A549 treated with CpdA at 1 μM for 4 hours (cell line): ENCODE data around the gene RLN3. TPM values are rescaled to one million over a fixed set of nuclear protein-coding genes. Genes with fewer than 3 reads are reported as not detected.

Experiments
- total RNA-seq: library from RNA; stranded (reverse); fragments of 200-300 nt; extraction: Qiagen RNA extraction; gene quantifications from 5 replicates; pipeline ENCODE4 v1.2.3, GENCODE V29; 2022; ENCODE audit warnings: low read depth

The RLN3 gene
- not detected in 5 replicates for total RNA-seq

DNA sequence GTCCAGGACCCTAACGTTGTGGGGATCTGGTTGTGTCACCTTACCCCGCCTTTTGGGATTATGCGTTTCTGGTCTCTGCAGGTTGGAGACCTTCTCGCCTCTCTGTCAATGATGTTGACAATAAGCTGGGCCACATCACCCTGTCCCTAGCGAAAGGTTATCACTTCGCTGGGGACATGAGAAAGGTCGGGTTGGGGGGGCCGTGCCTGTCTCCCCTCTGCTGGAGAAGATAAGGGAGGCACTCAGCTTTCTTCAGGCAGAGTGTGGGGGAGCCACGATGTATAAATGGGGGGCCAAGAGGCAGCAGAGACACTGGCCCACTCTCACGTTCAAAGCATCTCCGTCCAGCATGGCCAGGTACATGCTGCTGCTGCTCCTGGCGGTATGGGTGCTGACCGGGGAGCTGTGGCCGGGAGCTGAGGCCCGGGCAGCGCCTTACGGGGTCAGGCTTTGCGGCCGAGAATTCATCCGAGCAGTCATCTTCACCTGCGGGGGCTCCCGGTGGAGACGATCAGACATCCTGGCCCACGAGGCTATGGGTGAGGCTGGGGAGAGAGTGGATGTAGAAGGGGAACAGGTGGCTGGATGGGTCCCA is at the start of gene RLN3:
TSS of gene RLN3 (plus strand) at position 293 of the 595 bp plus-strand sequence. CDS start at position 350, 57 bp downstream.

GRCh38 chr19:14006085-14006765 is 21.7 kb upstream of the RLN3 start, which contains the start of gene RFX1:
Gene RFX1, minus strand, starts transcription at chr19:14006320. Its CDS starts 12,477 bp downstream, at chr19:13993843.

DNA sequence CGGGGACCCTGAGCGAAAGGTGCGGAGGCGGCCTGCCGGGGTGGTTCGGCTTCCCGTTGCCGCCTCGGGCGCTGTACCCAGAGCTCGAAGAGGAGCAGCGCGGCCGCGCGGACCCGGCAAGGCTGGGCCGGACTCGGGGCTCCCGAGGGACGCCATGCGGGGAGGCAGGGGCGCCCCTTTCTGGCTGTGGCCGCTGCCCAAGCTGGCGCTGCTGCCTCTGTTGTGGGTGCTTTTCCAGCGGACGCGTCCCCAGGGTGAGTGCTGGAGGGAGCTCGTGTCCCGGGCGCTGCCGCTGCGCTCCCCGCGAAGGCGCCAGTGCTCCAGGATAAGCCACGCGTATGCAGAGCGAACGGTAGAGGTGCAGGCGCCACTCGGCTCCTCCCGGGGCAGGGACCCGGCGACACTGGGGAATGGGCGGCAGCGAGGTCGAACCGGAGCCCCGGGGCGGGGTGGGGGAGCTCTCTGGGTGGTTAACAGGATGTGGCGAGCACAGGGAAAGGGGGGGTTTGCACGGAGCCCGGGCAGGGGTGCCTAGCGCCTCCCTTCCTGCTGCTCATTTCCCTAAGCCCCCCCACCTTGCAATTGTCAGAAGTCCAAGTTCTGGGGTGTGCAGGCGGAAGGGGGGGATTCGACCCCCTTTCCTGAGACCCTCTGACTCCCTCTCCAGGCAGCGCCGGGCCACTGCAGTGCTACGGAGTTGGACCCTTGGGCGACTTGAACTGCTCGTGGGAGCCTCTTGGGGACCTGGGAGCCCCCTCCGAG is 4.0 kb downstream of the RLN3 start, which contains the start of gene IL27RA:
TSS of gene IL27RA (plus strand) at position 44 of the 762 bp plus-strand sequence. CDS start at position 155, 111 bp downstream.

DNA sequence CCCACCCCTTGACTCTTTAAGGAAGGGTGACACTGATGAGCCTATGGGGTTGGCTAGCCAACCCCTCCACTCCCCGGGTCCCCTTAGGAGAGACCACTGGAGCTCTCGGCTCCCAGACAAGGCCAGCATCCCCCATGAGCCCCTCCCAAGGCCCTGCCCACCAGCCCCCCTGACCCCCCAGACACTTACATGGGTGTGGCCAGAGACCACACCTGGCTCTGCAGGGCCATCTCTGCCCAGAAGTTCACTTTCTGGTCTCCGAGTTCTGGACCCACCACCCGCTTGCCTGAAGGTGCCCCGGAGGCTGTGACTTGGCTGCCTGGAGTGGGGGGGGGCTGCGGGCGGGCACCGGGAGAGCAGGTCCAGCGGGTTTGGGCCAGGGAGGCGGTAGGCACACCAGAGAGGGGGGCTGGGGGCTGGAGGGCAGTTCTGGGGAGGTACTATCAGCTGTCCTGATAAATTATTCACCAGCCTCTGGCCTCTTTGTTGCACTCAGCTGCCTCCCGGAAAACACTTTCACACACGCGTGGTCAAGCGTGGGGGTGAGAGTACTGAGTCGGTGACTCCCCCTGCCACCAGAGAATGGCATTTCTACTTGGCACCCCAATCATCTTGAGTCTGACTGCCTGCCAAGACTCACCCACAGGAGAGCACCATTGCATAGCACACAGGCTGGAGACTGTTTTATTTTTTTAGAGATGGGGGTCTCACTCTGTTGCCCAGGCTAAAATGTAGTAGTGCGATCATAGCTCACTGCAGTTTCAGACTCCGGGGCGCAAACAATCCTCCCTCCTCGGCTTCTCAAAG is 34.0 kb downstream of the RLN3 start, which contains the start of gene PALM3:
TSS of gene PALM3 (minus strand) at position 326 of the 807 bp plus-strand sequence. CDS start at position 230, 96 bp downstream.

DNA sequence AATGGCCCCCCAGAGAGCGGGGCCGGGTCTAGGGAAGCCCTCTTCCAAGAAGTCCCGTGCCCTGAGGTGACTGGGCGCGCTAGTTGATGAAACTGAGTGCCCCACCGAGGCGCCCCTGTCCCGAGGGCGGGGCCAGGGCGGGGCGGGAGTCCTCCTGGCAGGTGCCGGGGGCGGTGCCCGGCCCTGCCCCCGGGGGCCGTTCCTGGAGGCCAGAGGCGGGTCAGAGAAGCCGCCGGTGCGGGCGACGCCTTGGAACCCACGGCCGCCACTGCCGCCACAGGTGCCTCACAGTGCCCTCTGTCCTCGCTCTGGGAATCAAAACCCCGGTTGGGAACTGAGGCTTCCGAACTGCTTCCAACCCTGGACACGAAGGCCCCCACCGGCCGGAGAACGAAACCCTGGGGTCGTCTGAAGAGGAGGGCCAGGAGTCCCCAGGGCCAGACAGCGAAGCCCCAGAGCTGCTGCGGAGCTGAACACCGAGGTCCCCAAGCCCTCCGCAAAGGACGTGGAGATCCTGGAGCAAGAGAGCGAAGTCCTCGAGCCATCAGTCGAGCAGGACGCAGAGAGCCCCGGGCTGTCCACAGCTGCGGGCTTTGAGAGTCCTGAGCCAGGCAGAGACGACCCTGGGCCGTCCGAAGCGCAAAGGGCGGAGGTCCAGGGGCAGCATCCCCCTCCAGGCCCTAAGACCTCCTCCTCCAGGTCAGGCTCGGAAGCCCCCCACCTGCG is 44.8 kb downstream of the RLN3 start, which contains the start of gene MISP3:
TSS of gene MISP3 (plus strand) at position 252 of the 726 bp plus-strand sequence. CDS start 524 bp downstream, outside the sequence.

Other genes with a start within 250 kb of the RLN3 start
- 7.0 to 12.5 TPM (median 11.1 TPM) in 5 replicates for gene ZSWIM4, start 232.7 kb upstream of the RLN3 start, total RNA-seq
- 1.9 to 3.9 TPM (median 3.1 TPM) in 5 replicates for gene NANOS3, start 151.0 kb upstream of the RLN3 start, total RNA-seq
- 0.09 to 0.64 TPM (median 0.46 TPM) in 3 of 5 replicates, not detected in the others for gene BRME1, start 122.0 kb upstream of the RLN3 start, total RNA-seq
- gene CC2D1A, start 121.9 kb upstream of the RLN3 start, total RNA-seq, result 9.2 to 12.0 TPM (median 10.7 TPM) in 5 replicates
- 0.87 to 1.5 TPM (median 1.2 TPM) in 5 replicates for gene PODNL1, start 89.7 kb upstream of the RLN3 start, total RNA-seq
- 14.2 to 21.2 TPM (median 20.4 TPM) in 5 replicates for gene DCAF15, start 75.6 kb upstream of the RLN3 start, total RNA-seq
- 3.5 to 7.8 TPM (median 6.1 TPM) in 5 replicates for gene RFX1, start 21.8 kb upstream of the RLN3 start, total RNA-seq
- gene IL27RA, start 3.6 kb downstream of the RLN3 start, total RNA-seq, result 7.8 to 12.2 TPM (median 11.2 TPM) in 5 replicates
- gene PALM3, start 33.9 kb downstream of the RLN3 start, total RNA-seq, result 1.9 to 2.4 TPM (median 1.9 TPM) in 5 replicates
- gene MISP3, start 44.6 kb downstream of the RLN3 start, total RNA-seq, result 3.1 to 4.3 TPM (median 4.0 TPM) in 5 replicates
- gene C19orf67, start 57.6 kb downstream of the RLN3 start, total RNA-seq, result not detected in 5 replicates
- gene SAMD1, start 62.6 kb downstream of the RLN3 start, total RNA-seq, result 39.4 to 49.2 TPM (median 42.2 TPM) in 5 replicates
- 32.5 to 38.6 TPM (median 33.9 TPM) in 5 replicates for gene PRKACA, start 89.6 kb downstream of the RLN3 start, total RNA-seq
- 30.2 to 35.4 TPM (median 33.9 TPM) in 5 replicates for gene ASF1B, start 108.4 kb downstream of the RLN3 start, total RNA-seq
- 2.9 to 3.4 TPM (median 3.1 TPM) in 5 replicates for gene ADGRL1, start 178.0 kb downstream of the RLN3 start, total RNA-seq